GM18868 (cell line): Measurements from ENCODE around the gene TTC39B.
"Not testable (repeated sequence)": the region's sequence is repeated elsewhere in the genome, so short reads cannot be mapped to it uniquely, and the experiment has no call there.

ENCODE experiments used
- ATAC-seq: cut with Tn5 transposase; IDR thresholded peaks from one replicate; pipeline ENCODE4 v1.9.1; 2021; ENCODE audit warnings: mild to moderate bottlenecking, moderate library complexity; ENCODE audit not compliant: unreplicated experiment

Gene TTC39B

GRCh38 chr9:15271403-15271802 is 35.6 kb downstream of the TTC39B start:
- no peak for ATAC-seq

- ATAC-seq: no peak
Measured at GRCh38 chr9:15268782-15269181, 38.2 kb downstream of the TTC39B start.

- ATAC-seq: no peak
Measured at GRCh38 chr9:15268317-15268716, 38.7 kb downstream of the TTC39B start.

- ATAC-seq: no peak
Measured at GRCh38 chr9:15264918-15265317, 42.1 kb downstream of the TTC39B start.

GRCh38 chr9:15262581-15262980 is 44.4 kb downstream of the TTC39B start:
- no peak for ATAC-seq

GRCh38 chr9:15256426-15256825 is 50.6 kb downstream of the TTC39B start:
- no peak for ATAC-seq

- ATAC-seq: no peak
Measured at GRCh38 chr9:15253786-15254185, 53.2 kb downstream of the TTC39B start.

GRCh38 chr9:15253197-15253596 is 53.8 kb downstream of the TTC39B start:
- ATAC-seq: no peak

- ATAC-seq: no peak
Measured at GRCh38 chr9:15249981-15250380, 57.0 kb downstream of the TTC39B start.

- ATAC-seq: no peak
Measured at GRCh38 chr9:15249042-15249818, 57.8 kb downstream of the TTC39B start.

GRCh38 chr9:15248621-15249020 is 58.4 kb downstream of the TTC39B start:
- no peak for ATAC-seq

GRCh38 chr9:15248081-15248480 is 58.9 kb downstream of the TTC39B start:
- ATAC-seq: no peak

GRCh38 chr9:15246708-15247107 is 60.3 kb downstream of the TTC39B start:
- no peak for ATAC-seq

GRCh38 chr9:15246243-15246642 is 60.8 kb downstream of the TTC39B start:
- no peak for ATAC-seq

GRCh38 chr9:15244001-15244441 is 63.0 kb downstream of the TTC39B start:
- ATAC-seq: no peak

- ATAC-seq: no peak
Measured at GRCh38 chr9:15243081-15243480, 63.9 kb downstream of the TTC39B start.

GRCh38 chr9:15240927-15241326 is 66.1 kb downstream of the TTC39B start:
- ATAC-seq: no peak

GRCh38 chr9:15239816-15240215 is 67.2 kb downstream of the TTC39B start:
- no peak for ATAC-seq

- ATAC-seq: no peak
Measured at GRCh38 chr9:15238646-15239045, 68.4 kb downstream of the TTC39B start.

GRCh38 chr9:15235658-15236057 is 71.4 kb downstream of the TTC39B start:
- no peak for ATAC-seq

GRCh38 chr9:15233941-15234490 is 73.0 kb downstream of the TTC39B start:
- ATAC-seq: not testable (repeated sequence)

- not testable (repeated sequence) for ATAC-seq
Measured at GRCh38 chr9:15232706-15233280, 74.2 kb downstream of the TTC39B start.
